Epithelial cell of esophagus (primary cell): ENCODE data around the gene SNU13.
A peak's percentile ranks its signal among the peaks of the same experiment; 100 is the strongest.
"Not testable (repeated sequence)": the region's sequence is repeated elsewhere in the genome, so short reads cannot be mapped to it uniquely, and the experiment has no call there.

ENCODE experiments used
- DNase-seq: peaks from one replicate; pipeline ENCODE4 v3.0.0; 2010; ENCODE audit warnings: low read depth
- H3K4me3 ChIP-seq: 2 replicates; pipeline ENCODE4 v1.5.1; 2011; ENCODE audit warnings: mild to moderate bottlenecking, low read length, control low read depth
- TF ChIP-seq, protein P1 (sequence below): IDR thresholded peaks from 2 replicates; pipeline ENCODE4 v1.5.1; 2011; ENCODE audit warnings: low read depth, mild to moderate bottlenecking, low read length, control low read depth, inconsistent platforms; ENCODE audit not compliant: insufficient read depth; ENCODE audit errors: missing control alignments

SNU13 gene

DNA sequence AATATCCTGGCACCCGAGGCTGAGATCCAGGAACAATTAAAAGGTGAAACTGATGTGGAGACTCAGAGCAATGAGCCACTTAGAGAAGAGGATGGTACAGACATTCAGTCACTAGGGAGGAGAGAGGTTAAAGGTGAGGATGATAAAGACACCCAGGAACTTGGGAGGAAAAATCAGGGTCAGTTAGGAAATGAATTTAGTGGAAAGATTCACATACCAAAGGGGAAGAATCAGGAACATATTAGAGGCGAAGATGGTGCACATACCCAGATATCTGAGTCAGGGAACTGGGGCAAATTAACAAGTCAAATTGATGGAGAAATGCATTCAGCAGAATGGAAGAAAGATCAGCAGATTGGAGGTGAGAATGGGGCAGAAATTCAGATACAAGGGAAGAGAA is 6.5 kb upstream of the SNU13 start:
- TF ChIP-seq, protein P1, sequence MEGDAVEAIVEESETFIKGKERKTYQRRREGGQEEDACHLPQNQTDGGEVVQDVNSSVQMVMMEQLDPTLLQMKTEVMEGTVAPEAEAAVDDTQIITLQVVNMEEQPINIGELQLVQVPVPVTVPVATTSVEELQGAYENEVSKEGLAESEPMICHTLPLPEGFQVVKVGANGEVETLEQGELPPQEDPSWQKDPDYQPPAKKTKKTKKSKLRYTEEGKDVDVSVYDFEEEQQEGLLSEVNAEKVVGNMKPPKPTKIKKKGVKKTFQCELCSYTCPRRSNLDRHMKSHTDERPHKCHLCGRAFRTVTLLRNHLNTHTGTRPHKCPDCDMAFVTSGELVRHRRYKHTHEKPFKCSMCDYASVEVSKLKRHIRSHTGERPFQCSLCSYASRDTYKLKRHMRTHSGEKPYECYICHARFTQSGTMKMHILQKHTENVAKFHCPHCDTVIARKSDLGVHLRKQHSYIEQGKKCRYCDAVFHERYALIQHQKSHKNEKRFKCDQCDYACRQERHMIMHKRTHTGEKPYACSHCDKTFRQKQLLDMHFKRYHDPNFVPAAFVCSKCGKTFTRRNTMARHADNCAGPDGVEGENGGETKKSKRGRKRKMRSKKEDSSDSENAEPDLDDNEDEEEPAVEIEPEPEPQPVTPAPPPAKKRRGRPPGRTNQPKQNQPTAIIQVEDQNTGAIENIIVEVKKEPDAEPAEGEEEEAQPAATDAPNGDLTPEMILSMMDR: no peak
- no peak for DNase-seq
- no peak overlapping the region for H3K4me3 ChIP-seq

- H3K4me3 ChIP-seq: no peak overlapping the region
- DNase-seq: no peak
- TF ChIP-seq, protein P1: no peak
Measured at GRCh38 chr22:41690476-41690875, 1.8 kb upstream of the SNU13 start.

- TF ChIP-seq, protein P1: no peak
- peak overlapping the region; percentile 82 for H3K4me3 ChIP-seq
- peak; percentile 26 for DNase-seq
Measured at GRCh38 chr22:41687901-41688364, 734 bp downstream of the SNU13 start.

DNA sequence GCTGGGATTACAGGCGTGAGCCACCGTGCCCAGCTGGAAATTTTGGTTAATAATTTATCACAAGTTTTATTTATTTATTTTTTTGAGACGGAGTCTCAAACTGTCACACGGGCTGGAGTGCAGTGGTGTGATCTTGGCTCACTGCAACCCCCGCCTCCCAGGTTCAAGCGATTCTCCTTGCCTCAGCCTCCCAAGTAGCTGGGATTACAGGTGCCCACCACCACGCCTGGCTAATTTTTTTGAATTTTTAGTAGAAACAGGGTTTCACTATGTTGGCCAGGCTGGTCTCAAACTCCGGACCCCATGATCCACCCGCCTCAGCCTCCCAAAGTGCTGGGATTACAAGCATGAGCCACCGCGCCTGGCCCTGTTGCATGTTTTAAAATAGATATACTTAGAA is 1.8 kb downstream of the SNU13 start:
- not testable (repeated sequence) for DNase-seq, H3K4me3 ChIP-seq

DNA sequence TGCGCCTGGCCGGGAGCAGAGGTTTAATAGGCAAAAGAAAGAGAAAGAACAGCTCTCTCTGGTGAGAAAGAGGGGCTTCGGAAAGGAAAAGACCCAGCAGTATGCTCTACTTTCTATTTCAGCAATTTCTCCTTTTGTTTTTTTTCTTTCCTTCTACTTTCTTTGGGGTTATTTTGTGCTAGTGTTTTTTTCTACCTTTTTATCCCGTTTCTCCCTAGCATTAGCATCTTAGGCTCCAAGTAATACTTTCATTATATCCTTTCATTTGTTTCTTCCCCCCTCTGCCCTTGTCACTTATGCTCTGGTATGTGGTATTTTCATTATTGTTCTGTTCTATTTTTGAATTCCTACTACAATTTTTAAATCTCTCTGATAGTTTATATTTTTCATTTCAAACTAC is 4.5 kb downstream of the SNU13 start:
- TF ChIP-seq, protein P1: no peak
- no peak for DNase-seq
- H3K4me3 ChIP-seq: no peak overlapping the region

GRCh38 chr22:41683616-41684015 is 5.1 kb downstream of the SNU13 start:
- no peak for DNase-seq
- TF ChIP-seq, protein P1: no peak
- no peak overlapping the region for H3K4me3 ChIP-seq

- H3K4me3 ChIP-seq: peak overlapping the region; percentile 69
- TF ChIP-seq, protein P1: no peak
- DNase-seq: no peak
Measured at GRCh38 chr22:41683052-41683451, 5.6 kb downstream of the SNU13 start.
